Lung (tissue), 12 donors: Measurements from ENCODE around the gene RAMP3. TPM values are rescaled to one million over a fixed set of nuclear protein-coding genes. Genes with fewer than 3 reads are reported as not detected.

Source experiments
- ATAC-seq: fragments of 200-7000 bp; cut with Tn5 transposase; one replicate; pipeline ENCODE4 v1.9.1; 2020; ENCODE audit warnings: moderate number of reproducible peaks; ENCODE audit not compliant: insufficient read depth, low FRiP score
- DNase-seq, 3 donors: peaks; one replicate each; pipeline ENCODE4 v3.0.0-alpha.2; 2013 to 2017
- H3K27ac ChIP-seq, 2 donors: one replicate each; pipeline ENCODE4 v1.5.1; 2013; ENCODE audit warnings: mild to moderate bottlenecking in 2 of 2, moderate library complexity in 2 of 2, control low read depth in 1 of 2, inconsistent platforms in 1 of 2, low read depth in 1 of 2, low read length in 1 of 2
- H3K27me3 ChIP-seq, 3 donors: one replicate each; pipeline ENCODE4 v1.5.1; 2013; ENCODE audit warnings: low read length in 2 of 3; ENCODE audit not compliant: control insufficient read depth in 3 of 3, insufficient read depth in 3 of 3
- H3K36me3 ChIP-seq, 4 donors: one replicate each; pipeline ENCODE4 v1.5.1; 2013; ENCODE audit warnings: low read length in 4 of 4, mild to moderate bottlenecking in 1 of 4, moderate library complexity in 1 of 4; ENCODE audit not compliant: control insufficient read depth in 4 of 4, insufficient read depth in 4 of 4
- H3K4me1 ChIP-seq, 5 donors: one replicate each; pipeline ENCODE4 v1.5.1; 2013; ENCODE audit warnings: low read length in 5 of 5, mild to moderate bottlenecking in 2 of 5, moderate library complexity in 1 of 5; ENCODE audit not compliant: control insufficient read depth in 5 of 5, insufficient read depth in 5 of 5
- H3K4me3 ChIP-seq: one replicate; pipeline ENCODE4 v1.5.1; 2013; ENCODE audit warnings: mild to moderate bottlenecking, control low read depth, moderate library complexity
- H3K9ac ChIP-seq, 2 donors: one replicate each; pipeline ENCODE4 v1.5.1; 2013; ENCODE audit warnings: low read length in 2 of 2, control low read depth in 1 of 2; ENCODE audit not compliant: insufficient read depth in 1 of 2
- H3K9me3 ChIP-seq, 4 donors: one replicate each; pipeline ENCODE4 v1.5.1; 2013; ENCODE audit warnings: low read length in 3 of 4, mild to moderate bottlenecking in 1 of 4, moderate library complexity in 1 of 4; ENCODE audit not compliant: control insufficient read depth in 4 of 4, insufficient read depth in 3 of 4
- CTCF ChIP-seq: IDR thresholded peaks from 2 replicates; pipeline ENCODE4 v1.5.1; 2012; ENCODE audit warnings: mild to moderate bottlenecking; ENCODE audit errors: control extremely low read depth, extremely low read depth
- WGBS, 2 donors: extraction: QIAGEN DNeasy Blood & Tissue Kit; methylation state at CpG; one replicate each; pipeline ENCODE4 v1.1.7; 2013; 5-methylcytosine and 5-hydroxymethylcytosine counted together
- polyA plus RNA-seq, 2 donors: library from polyadenylated mRNA; stranded (reverse); fragments of 200-250 nt; gene quantifications; one replicate each; pipeline ENCODE4 v1.2.1, GENCODE V29; 2013
- total RNA-seq, 2 donors: library from RNA; depleted of rRNA in 1 of 2; stranded (reverse); fragments of >200 nt in 1 of 2; gene quantifications; one replicate each; pipeline ENCODE4 v1.2.1, GENCODE V29; 2014 to 2021
- donor health status: control.
- donor health status: control.
- donor health status: Bipolar disorder and iron deficiency.
- donor health status: healthy.
- donor health status: DM: yes; HTN: yes; CAD: no.

Gene RAMP3
- total and polyA plus RNA-seq, 4 donors = 47.3 to 116 (median 63.3) TPM

GRCh38 chr7:45230083-45230482 is 72.5 kb downstream of the RAMP3 start:
- TF ChIP-seq CTCF = no peak

GRCh38 chr7:45230611-45231165 is 73.1 kb downstream of the RAMP3 start:
- ATAC-seq (no peak), DNase-seq (no peak)
- Histone ChIP-seq H3K9me3 (no peaks in the 10 kb centered on the region), H3K36me3 (no peaks in the 10 kb centered on the region), H3K4me1 (peaks cover 0 to 20% (median 0%) of the 10 kb centered on the region in 5 donors), H3K9ac (no peak overlapping the region), H3K27ac (peak overlapping the region in 1 of 2 donors; percentile 20), H3K27me3 (peaks cover 0 to 6% (median 0%) of the 10 kb centered on the region in 3 donors), H3K4me3 (no peak overlapping the region)
- no peak for TF ChIP-seq CTCF
- WGBS, 2 donors = 72 to 73% methylated on average over 4 of the region's 4 CpGs

More at GRCh38 chr7:45230083-45230482, 72.5 kb downstream of the RAMP3 start:
- Histone ChIP-seq H3K9ac (no peak overlapping the region), H3K9me3 (no peaks in the 10 kb centered on the region), H3K4me3 (no peak overlapping the region), H3K27me3 (peaks cover 0 to 5% (median 0%) of the 10 kb centered on the region in 3 donors), H3K36me3 (no peaks in the 10 kb centered on the region), H3K27ac (no peak overlapping the region), H3K4me1 (peaks cover 0 to 20% (median 0%) of the 10 kb centered on the region in 5 donors)
- WGBS, 2 donors = 36 to 40% methylated on average over 6 of the region's 6 CpGs
- DNase-seq (no peak), ATAC-seq (no peak)

GRCh38 chr7:45233249-45233775 is 75.7 kb downstream of the RAMP3 start:
- Histone ChIP-seq H3K9me3 (no peaks in the 10 kb centered on the region), H3K4me1 (peaks cover 0 to 16% (median 0%) of the 10 kb centered on the region in 5 donors), H3K9ac (no peak overlapping the region), H3K27me3 (peaks cover 0 to 10% (median 9%) of the 10 kb centered on the region in 3 donors), H3K4me3 (no peak overlapping the region), H3K27ac (peak overlapping the region in 1 of 2 donors; percentile 76), H3K36me3 (no peaks in the 10 kb centered on the region)
- ATAC-seq = no peak
- 60 to 67% methylated on average over 1 of the region's 1 CpG for WGBS, 2 donors
- no peak for DNase-seq
- no peak for TF ChIP-seq CTCF

Other genes starting within 250 kb of the RAMP3 start
- 10 to 100 TPM; 11.9 to 44.6 TPM for gene MYO1G, start 178.8 kb upstream of the RAMP3 start, total RNA-seq
- gene MYO1G, start 178.8 kb upstream of the RAMP3 start, polyA plus RNA-seq = 10 to 100 TPM; 21.8 to 76.8 TPM
- 10 to 100 TPM; 21.7 to 46.9 TPM for gene CCM2, start 157.6 kb upstream of the RAMP3 start, total RNA-seq
- gene CCM2, start 157.6 kb upstream of the RAMP3 start, polyA plus RNA-seq = 10 to 100 TPM; 55.3 to 57.6 TPM
- gene NACAD, start 68.8 kb upstream of the RAMP3 start, total RNA-seq = 1 to 10 TPM; 2.3 to 3.7 TPM
- gene NACAD, start 68.8 kb upstream of the RAMP3 start, polyA plus RNA-seq = 1 to 10 TPM in 1 of 2 donors, under 1 TPM in 1; 0.85 to 1.2 TPM
- 10 to 100 TPM; 32.2 to 65.6 TPM for gene TBRG4, start 46.1 kb upstream of the RAMP3 start, total RNA-seq
- gene TBRG4, start 46.1 kb upstream of the RAMP3 start, polyA plus RNA-seq = 10 to 100 TPM; 36.2 to 57.6 TPM